LNCAP (cell line): Measurements from ENCODE around the gene IDH3G.

Source experiments
- CTCF ChIP-seq: fragments of 450-650 bp; IDR thresholded peaks from 2 replicates; pipeline ENCODE4 v1.5.1; 2017; ENCODE audit warnings: mild to moderate bottlenecking

Gene IDH3G

DNA sequence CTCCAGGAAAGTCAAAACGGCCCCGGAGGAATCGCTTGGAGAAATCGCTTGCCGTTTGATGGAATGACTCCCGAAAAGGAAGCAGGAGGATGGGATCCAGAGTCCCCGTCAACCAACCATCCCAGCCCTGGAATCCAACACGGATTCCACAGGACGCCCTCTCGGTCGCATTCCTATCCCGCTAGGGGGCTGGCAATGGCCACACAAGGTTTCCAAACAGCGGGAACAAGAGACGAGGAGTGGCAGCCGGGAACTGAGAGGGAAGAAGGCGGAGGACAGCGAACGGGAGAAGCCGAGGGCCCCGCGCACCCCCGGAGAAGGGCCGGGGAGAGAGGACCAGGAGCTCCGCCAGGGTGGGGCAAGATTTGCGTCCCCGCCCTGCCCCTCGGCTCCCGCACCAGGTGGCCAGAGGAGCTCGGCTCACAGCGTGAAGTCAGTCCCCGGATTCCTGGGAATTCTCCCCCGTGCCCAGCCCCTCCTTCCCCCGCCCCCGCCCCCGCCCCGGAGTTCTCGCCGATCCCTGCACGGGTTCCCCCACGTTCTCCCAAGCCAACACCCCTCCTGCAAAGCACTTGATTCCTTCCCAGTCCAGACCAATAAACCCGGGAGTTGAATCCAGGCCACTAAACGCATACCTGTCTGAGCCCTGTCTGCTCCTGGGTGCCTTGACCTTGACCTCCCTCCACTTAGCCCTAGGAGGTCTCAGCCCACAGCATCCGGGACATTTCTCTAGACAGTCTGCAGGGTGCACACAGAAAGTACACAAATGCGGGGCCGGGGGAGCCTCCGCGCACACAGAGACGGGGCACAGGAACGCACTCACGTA lies 34.8 kb upstream of the IDH3G start:
- no peak for TF ChIP-seq CTCF

- TF ChIP-seq CTCF: no peak
Measured at GRCh38 chrX:153828308-153828707, 34.1 kb upstream of the IDH3G start.

DNA sequence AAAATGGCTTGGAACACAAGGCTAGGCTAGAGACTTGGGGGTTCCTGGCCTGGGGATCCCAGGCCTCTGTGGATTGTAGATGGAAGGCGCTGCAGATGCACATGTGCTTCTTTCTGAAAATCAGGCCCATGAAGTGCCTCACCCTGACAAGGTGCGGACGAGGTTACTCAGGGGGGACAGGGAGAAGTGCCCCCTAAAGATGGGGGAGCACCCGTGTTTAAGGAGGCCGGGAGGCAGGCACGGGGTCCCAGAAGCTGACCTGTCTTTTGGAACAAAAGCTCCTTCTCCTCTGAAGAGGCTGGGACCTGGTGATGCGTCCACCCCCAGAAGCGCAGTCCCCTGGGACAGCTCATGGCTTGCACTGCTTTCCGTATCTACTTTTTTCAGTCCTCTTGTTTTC lies 33.7 kb upstream of the IDH3G start:
- TF ChIP-seq CTCF: no peak

DNA sequence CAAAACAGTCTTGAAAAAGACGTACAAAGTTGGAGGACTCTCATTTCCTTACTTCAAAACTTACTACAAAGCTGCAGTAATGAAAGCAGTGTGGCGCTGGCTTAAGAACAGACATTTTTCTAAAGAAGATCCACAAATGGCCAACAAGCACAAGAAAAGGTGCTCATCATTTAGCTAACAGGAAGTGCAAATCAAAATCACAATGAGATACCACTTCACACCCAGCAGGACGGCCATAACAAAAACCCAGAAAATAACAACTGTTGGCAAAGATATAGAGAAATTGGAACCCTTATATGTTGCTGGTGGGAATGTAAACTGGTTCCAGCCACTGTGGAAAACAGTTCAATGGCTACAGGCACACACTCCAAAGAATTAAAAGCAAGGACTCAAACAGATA lies 32.8 kb upstream of the IDH3G start:
- no peak for TF ChIP-seq CTCF

- TF ChIP-seq CTCF: no peak
Measured at GRCh38 chrX:153825042-153825441, 30.9 kb upstream of the IDH3G start.

DNA sequence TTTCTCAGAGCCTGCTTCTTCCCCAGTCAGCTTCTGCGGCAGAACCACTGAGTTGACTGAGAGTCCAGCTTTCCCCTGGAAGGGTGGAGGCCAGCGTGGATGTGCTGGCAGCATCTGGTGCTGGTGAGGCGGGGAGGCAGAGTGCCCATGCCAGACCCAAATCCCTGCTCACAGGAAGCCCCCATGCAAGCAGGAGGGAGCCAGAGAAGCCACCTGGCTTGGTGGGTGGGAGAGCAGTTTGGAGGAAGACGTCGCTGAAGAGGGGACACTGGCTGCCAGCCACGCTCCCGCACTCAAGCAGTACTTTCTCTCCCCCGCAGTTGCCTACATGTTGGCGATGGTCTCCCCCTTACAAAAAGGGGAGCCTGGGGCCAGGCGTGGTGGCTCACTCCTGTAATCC lies 30.2 kb upstream of the IDH3G start:
- TF ChIP-seq CTCF: no peak

DNA sequence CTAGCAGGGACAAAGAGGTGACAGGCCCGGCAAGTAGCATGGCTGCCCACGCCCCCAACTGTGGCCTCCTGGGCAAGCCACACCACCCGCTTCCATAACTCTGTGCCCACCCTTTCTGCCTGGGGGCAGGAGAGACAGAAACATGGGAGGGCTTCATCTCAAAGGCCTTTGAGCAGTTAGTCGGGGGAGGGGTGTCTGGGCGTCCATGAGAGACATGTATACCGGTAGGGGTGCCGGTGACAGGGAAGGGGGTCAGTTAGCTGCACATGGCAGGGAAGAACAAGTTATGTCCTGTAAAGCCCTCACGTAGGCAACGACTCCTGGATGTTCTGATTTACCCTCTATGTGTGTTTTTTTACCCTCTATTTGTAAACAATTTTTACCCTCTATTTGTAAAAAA lies 26.9 kb upstream of the IDH3G start:
- no peak for TF ChIP-seq CTCF

DNA sequence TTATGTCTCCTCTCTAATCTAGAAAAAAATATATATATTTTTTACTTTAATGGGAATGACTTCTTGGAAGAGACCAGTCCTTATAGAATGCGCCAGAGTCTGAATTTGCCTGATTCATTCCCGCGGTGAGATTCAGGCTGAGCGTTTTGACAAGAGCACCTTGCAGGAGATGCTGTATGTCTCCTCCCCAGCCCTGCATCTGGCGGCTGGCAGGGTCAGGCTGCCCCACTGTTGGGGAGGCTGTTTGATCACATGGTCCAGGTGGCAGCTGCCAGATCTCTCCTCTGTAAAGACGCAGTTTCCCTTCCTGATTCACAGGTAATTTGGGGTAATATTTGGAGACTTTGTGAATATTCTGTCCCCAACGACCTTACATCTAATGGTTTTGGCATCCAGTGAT lies 26.4 kb upstream of the IDH3G start:
- no peak for TF ChIP-seq CTCF
